ENCODE results near the gene RNF157. TPM values are rescaled to one million over a fixed set of nuclear protein-coding genes. Genes with fewer than 3 reads are reported as not detected.

The RNF157 gene
- total and polyA plus RNA-seq, 9 donors, result 1.3 to 4.3 (median 2.5) TPM

GRCh38 chr17:76193591-76193990 is 46.7 kb downstream of the RNF157 start:
- DNase-seq, result no peak
- 65 to 70% (median 65%) methylated on average over 13 of the region's 13 CpGs for WGBS, 3 donors
- Histone ChIP-seq H3K36me3 (no peaks in the 10 kb centered on the region), H3K4me1 (ENCODE audit: insufficient read depth) (no peaks in the 10 kb centered on the region), H3K27me3 (no peaks in the 10 kb centered on the region), H3K4me3 (no peak overlapping the region), H3K27ac (no peak overlapping the region), H3K9me3 (no peaks in the 10 kb centered on the region)
- TF ChIP-seq CTCF (IDR thresholded peaks at IDR 0.05), result no peak
- no peak for TF ChIP-seq POLR2A (IDR thresholded peaks at IDR 0.05)
- TF ChIP-seq EP300 (IDR thresholded peaks at IDR 0.05), result no peak
- intact Hi-C loops (cut with DNase I), result no loop called here

GRCh38 chr17:76191896-76192295 is 48.4 kb downstream of the RNF157 start:
- Histone ChIP-seq H3K36me3 (no peaks in the 10 kb centered on the region), H3K27ac (no peak overlapping the region), H3K4me1 (ENCODE audit: insufficient read depth) (no peaks in the 10 kb centered on the region), H3K4me3 (no peak overlapping the region), H3K9me3 (no peaks in the 10 kb centered on the region), H3K27me3 (no peaks in the 10 kb centered on the region)
- intact Hi-C loops (cut with DNase I), result no loop called here
- DNase-seq, result no peak
- WGBS, 3 donors, result 55 to 61% (median 58%) methylated on average over 6 of the region's 6 CpGs
- TF ChIP-seq POLR2A (IDR thresholded peaks at IDR 0.05) (no peak), EP300 (IDR thresholded peaks at IDR 0.05) (no peak), CTCF (IDR thresholded peaks at IDR 0.05) (no peak)

- WGBS, 3 donors, result 68 to 80% (median 76%) methylated on average over 4 of the region's 4 CpGs
- intact Hi-C loops (cut with DNase I), result loop anchor here in 2 of 4 donors (10.0 kb wide), 2 partner anchors 65 to 85 kb away; no protein-coding TSS in a partner anchor
- TF ChIP-seq CTCF (IDR thresholded peaks at IDR 0.05) (no peak), EP300 (IDR thresholded peaks at IDR 0.05) (no peak), POLR2A (IDR thresholded peaks at IDR 0.05) (no peak)
Observed at GRCh38 chr17:76189741-76190140, 50.6 kb downstream of the RNF157 start.

GRCh38 chr17:76189247-76189646 is 51.0 kb downstream of the RNF157 start:
- Histone ChIP-seq H3K4me1 (ENCODE audit: insufficient read depth) (no peaks in the 10 kb centered on the region), H3K9me3 (no peaks in the 10 kb centered on the region), H3K36me3 (no peaks in the 10 kb centered on the region), H3K4me3 (no peak overlapping the region), H3K27me3 (no peaks in the 10 kb centered on the region), H3K27ac (no peak overlapping the region)
- no peak for TF ChIP-seq POLR2A (IDR thresholded peaks at IDR 0.05)
- TF ChIP-seq CTCF (IDR thresholded peaks at IDR 0.05), result no peak
- TF ChIP-seq EP300 (IDR thresholded peaks at IDR 0.05), result no peak
- intact Hi-C loops (cut with DNase I), result loop anchor here in 2 of 4 donors (10.0 kb wide), 2 partner anchors 64 to 86 kb away; no protein-coding TSS in a partner anchor
- 57 to 68% (median 67%) methylated on average over 4 of the region's 4 CpGs for WGBS, 3 donors
- DNase-seq, result no peak

More at GRCh38 chr17:76189741-76190140, 50.6 kb downstream of the RNF157 start:
- Histone ChIP-seq H3K9me3 (no peaks in the 10 kb centered on the region), H3K36me3 (no peaks in the 10 kb centered on the region), H3K27ac (no peak overlapping the region), H3K4me3 (no peak overlapping the region), H3K4me1 (ENCODE audit: insufficient read depth) (no peaks in the 10 kb centered on the region), H3K27me3 (no peaks in the 10 kb centered on the region)
- no peak for DNase-seq

Measured in ovary (tissue), 9 donors.